Heart right ventricle (tissue), 16 donors: ENCODE data around the gene OR2A12. TPM values are rescaled to one million over a fixed set of nuclear protein-coding genes. Genes with fewer than 3 reads are reported as not detected.

Experiments used
- ATAC-seq, 8 donors: fragments of 200-7000 bp; cut with Tn5 transposase; one replicate each; pipeline ENCODE4 v1.9.1; 2020; ENCODE audit warnings: mild to moderate bottlenecking in 8 of 8, moderate library complexity in 8 of 8, moderate number of reproducible peaks in 1 of 8
- DNase-seq, 2 donors: peaks; one replicate each; pipeline ENCODE4 v3.0.0-alpha.2; 2020
- H3K27ac ChIP-seq, 10 donors: fragments of 200-600 bp; sonication (generic) in 2 of 10; one replicate each; pipeline versions ENCODE4 v1.5.0 to v1.8.0; 2020 to 2022; ENCODE audit warnings: mild to moderate bottlenecking in 3 of 10
- H3K27me3 ChIP-seq, 7 donors: fragments of 200-600 bp; one replicate each; pipeline ENCODE4 v1.8.0; 2021 to 2022; ENCODE audit warnings: mild to moderate bottlenecking in 2 of 7
- H3K36me3 ChIP-seq, 9 donors: fragments of 200-600 bp; sonication (generic) in 1 of 9; one replicate each; pipeline versions ENCODE4 v1.5.0 to v1.8.0; 2020 to 2022; ENCODE audit warnings: mild to moderate bottlenecking in 2 of 9
- H3K4me1 ChIP-seq, 9 donors: fragments of 200-600 bp; sonication (generic) in 1 of 9; one replicate each; pipeline versions ENCODE4 v1.5.0 to v1.8.0; 2020 to 2022; ENCODE audit warnings: mild to moderate bottlenecking in 4 of 9
- H3K4me3 ChIP-seq, 10 donors: fragments of 200-600 bp; sonication (generic) in 2 of 10; one replicate each; pipeline versions ENCODE4 v1.5.0 to v1.8.0; 2020 to 2022; ENCODE audit warnings: mild to moderate bottlenecking in 7 of 10, moderate library complexity in 2 of 10
- H3K9me3 ChIP-seq, 11 donors: fragments of 200-600 bp in 10 of 11; sonication (generic) in 2 of 11; one replicate each; pipeline versions ENCODE4 v1.5.0 to v1.8.0; 2013 to 2022; ENCODE audit warnings: mild to moderate bottlenecking in 2 of 11, control low read depth in 1 of 11, moderate library complexity in 1 of 11
- CTCF ChIP-seq, 9 donors: fragments of 200-600 bp; sonication (generic) in 2 of 9; IDR thresholded peaks; one replicate each; pipeline versions ENCODE4 v1.5.0 to v1.8.0; 2021 to 2022; ENCODE audit warnings: antibody characterized with exemption in 9 of 9, mild to moderate bottlenecking in 5 of 9, moderate library complexity in 1 of 9
- WGBS, 2 donors: extraction: QIAGEN DNeasy Blood & Tissue Kit; methylation state at CpG; one replicate each; pipeline ENCODE4 v1.1.7; 2013; ENCODE audit warnings: inconsistent platforms in 1 of 2; 5-methylcytosine and 5-hydroxymethylcytosine counted together
- intact Hi-C, 10 donors: fragments of 100-400 bp; cut with DNase I; formaldehyde crosslinking; loops; one replicate each; pipeline versions ENCODE4 v1.11.1 to v1.14.2; 2022
- polyA plus RNA-seq, 2 donors: library from polyadenylated mRNA; stranded (reverse); fragments of 200-250 nt; gene quantifications; one replicate each; pipeline ENCODE4 v1.2.3, GENCODE V29; 2013
- total RNA-seq, 10 donors: library from RNA; stranded (reverse); fragmentation: NEBNext Ultra II Directional in 3 of 10; extraction: Animal tissue kit (Norgen Biotek cat#: 25700) in 3 of 10; gene quantifications; one replicate each; pipeline versions ENCODE4 v1.2.1 to v1.2.4, GENCODE V29; 2021 to 2023
- donor health status: Arrhythmogenic right ventricular cardiomyopathy.
- donor health status: ischemic (EF 13 %, LVEDD 7.1; RV severe dilation, severe dysfunction).
- donor health status: healthy with polysubstance abuse.
- donor health status: DM: no; HTN: yes; CAD: no.
- donor health status: DM: no; HTN: no; CAD: no.
- donor health status: ischemic (EF 25% LVEDD 6.9; RV normal size, moderate dysfunction).
- donor health status: ischemic (EF 25% LVEDD 5.7; RV mildly dilated, moderate dysfunction).
- donor health status: healthy.
- donor health status: DM: yes; HTN: yes; CAD: no.
- donor health status: Ischemic cardiomyopathy.
- donor health status: ischemic (EF 35%, LVEDD 5.7; RV mildly dilated, moderate dysfunction).
- donor health status: nonischemic (EF 11% LVEDD 7.7; RV severe dilation, severe dysfunction).
- donor health status: DM: yes; HTN: yes; CAD: no.
- donor health status: PGD.
- donor health status: ischemic (EF 29% LVEDD 5.4; RV normal size, mild dysfunction).
- donor health status: nonischemic (EF 23%, LVEDD 6.1; RV moderate dilation, normal function).

Gene OR2A12
- total and polyA plus RNA-seq, 12 donors, result not detected

GRCh38 chr7:144110272-144110671 lies 24.2 kb downstream of the OR2A12 start:
- H3K27ac ChIP-seq, result no peak overlapping the region
- DNase-seq, result no peak
- no peak for ATAC-seq
- WGBS, 2 donors, result 73% methylated on average over 5 of the region's 5 CpGs
- H3K9me3 ChIP-seq, result no peaks in the 10 kb centered on the region
- TF ChIP-seq CTCF (IDR thresholded peaks at IDR 0.05), result no peak
- no peaks in the 10 kb centered on the region for H3K27me3 ChIP-seq
- H3K4me3 ChIP-seq, result no peak overlapping the region
- H3K4me1 ChIP-seq, result no peaks in the 10 kb centered on the region
- H3K36me3 ChIP-seq, result no peaks in the 10 kb centered on the region
- intact Hi-C loops, result no loop called here

GRCh38 chr7:144113651-144114050 lies 27.6 kb downstream of the OR2A12 start:
- Histone ChIP-seq H3K36me3 (no peaks in the 10 kb centered on the region), H3K27ac (no peak overlapping the region), H3K9me3 (no peaks in the 10 kb centered on the region), H3K4me3 (no peak overlapping the region), H3K27me3 (no peaks in the 10 kb centered on the region), H3K4me1 (no peaks in the 10 kb centered on the region)
- ATAC-seq (no peak), DNase-seq (no peak)
- TF ChIP-seq CTCF (IDR thresholded peaks at IDR 0.05), result no peak
- intact Hi-C loops, result no loop called here
- 38 to 59% methylated on average over 1 of the region's 1 CpG for WGBS, 2 donors

GRCh38 chr7:144118341-144118740 lies 32.3 kb downstream of the OR2A12 start:
- ATAC-seq (no peak), DNase-seq (no peak)
- H3K4me3 ChIP-seq, result no peak overlapping the region
- WGBS, 2 donors, result 67 to 76% methylated on average over 8 of the region's 8 CpGs
- H3K27ac ChIP-seq, result no peak overlapping the region
- no peaks in the 10 kb centered on the region for H3K4me1 ChIP-seq
- no peak for TF ChIP-seq CTCF (IDR thresholded peaks at IDR 0.05)
- H3K9me3 ChIP-seq, result no peaks in the 10 kb centered on the region
- intact Hi-C loops, result no loop called here
- H3K27me3 ChIP-seq, result no peaks in the 10 kb centered on the region
- H3K36me3 ChIP-seq, result no peaks in the 10 kb centered on the region

- Histone ChIP-seq H3K27me3 (no peaks in the 10 kb centered on the region), H3K9me3 (no peaks in the 10 kb centered on the region), H3K27ac (no peak within 1 kb of the TSS), H3K4me1 (no peaks in the 10 kb centered on the region), H3K36me3 (no peaks in the 10 kb centered on the region), H3K4me3 (no peak within 1 kb of the TSS)
- 81 to 90% methylated on average over 1 of the region's 1 CpG for WGBS, 2 donors
- DNase-seq (no peak), ATAC-seq (no peak)
- intact Hi-C loops, result loop anchor here in 1 of 10 donors (10.0 kb wide), 1 partner anchor 88 kb away; no protein-coding TSS in a partner anchor
- TF ChIP-seq CTCF (IDR thresholded peaks at IDR 0.05), result no peak
Measured at GRCh38 chr7:144122876-144123275, 36.8 kb downstream of the OR2A12 start, which contains the start of gene OR2A14. TSS of gene OR2A14 (plus strand) at chr7:144123176. CDS start at chr7:144129113, 5,937 bp downstream.
